CD4-positive, alpha-beta T cell treated with Interleukin-21 for 1 hour (primary cell): Measurements from ENCODE around the gene MASTL.
A peak's percentile ranks its signal among the peaks of the same experiment; 100 is the strongest.

ENCODE experiments used
- DNase-seq: peaks from one replicate; pipeline ENCODE4 v3.0.0-alpha.2; 2020

MASTL gene

DNA sequence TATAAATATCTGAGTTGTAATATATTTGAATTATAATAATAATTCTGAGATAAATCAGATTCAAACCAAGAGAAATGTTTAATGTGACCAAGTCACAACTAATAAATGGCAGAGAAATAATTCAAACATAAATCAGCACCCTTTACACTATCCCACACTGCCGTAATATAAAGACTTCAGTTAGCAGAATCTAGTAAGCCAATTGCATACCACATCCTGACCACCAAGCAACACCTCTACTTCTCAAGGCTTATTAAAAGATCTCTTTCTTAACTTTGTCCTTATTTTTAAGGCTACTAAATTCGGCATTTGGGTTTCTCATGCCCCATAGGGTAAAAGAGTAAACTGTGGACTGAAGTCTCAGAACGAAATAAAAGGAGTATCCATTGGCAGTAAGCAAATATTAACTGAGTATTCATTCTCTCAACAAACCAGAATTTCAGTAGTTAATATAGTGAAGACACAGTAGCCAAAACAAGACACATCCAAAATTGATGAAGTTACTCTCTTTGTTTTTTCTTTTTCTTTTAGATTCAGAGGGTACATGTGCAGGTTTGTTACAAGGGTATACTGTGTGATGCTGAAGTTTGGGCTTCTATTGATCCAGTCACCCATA, 70.6 kb downstream of the MASTL start:
- peak; percentile 48 for DNase-seq

DNA sequence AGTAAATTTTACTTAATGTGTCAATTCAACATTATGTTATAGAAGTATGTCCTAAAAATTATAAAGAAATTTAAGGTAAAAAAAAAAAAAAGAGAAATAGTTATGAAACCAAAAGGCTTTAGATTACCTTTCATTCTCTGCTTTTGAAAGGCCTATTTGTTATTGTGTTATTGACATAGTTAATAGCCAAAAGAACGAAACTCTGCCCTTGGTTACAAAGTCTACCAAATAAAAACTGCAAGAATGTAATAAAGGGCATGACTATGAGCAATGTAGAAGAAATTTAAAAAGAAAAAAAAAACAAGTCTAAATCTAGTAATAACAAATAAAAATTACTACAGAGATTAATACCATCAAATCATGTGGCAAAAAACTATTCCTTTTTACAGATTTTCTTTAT, 74.9 kb downstream of the MASTL start:
- DNase-seq: no peak

DNA sequence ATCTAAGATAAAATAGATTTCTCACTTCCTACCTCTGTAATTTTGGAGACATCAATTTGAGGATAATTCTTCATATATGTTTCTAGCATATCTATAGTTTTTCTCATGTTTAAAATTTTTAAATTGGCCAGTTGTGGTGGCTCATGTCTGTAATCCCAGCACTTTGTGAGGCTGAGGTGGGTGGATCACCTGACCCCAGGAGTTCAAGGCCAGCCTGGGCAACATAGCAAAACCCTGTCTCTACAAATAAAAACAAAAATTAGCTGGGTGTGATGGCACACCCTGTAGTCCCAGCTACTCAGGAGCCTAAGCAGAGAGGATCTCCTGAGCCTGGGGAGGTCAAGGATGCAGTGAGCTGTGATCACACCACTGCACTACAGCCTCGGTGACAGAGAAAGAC, 80.6 kb downstream of the MASTL start:
- DNase-seq: no peak
